HepG2 (cell line): ENCODE results near the gene DDX11. TPM values are rescaled to one million over a fixed set of nuclear protein-coding genes. Genes with fewer than 3 reads are reported as not detected.

Source experiments
- ATAC-seq: fragments of 200-7000 bp; cut with Tn5 transposase; 3 replicates; pipeline ENCODE4 v1.9.1; 2020; ENCODE audit warnings: mild to moderate bottlenecking, moderate library complexity
- BruUV-seq: library from RNA; stranded (reverse); fragments of 400-500 nt; replicated peaks from 2 replicates; lab custom pipeline; 2021; lab: Mats Ljungman, UMichigan
- CTCF ChIA-PET: fragments of 300-600 bp; formaldehyde crosslinking; extraction: SDS; loops from one replicate; lab custom pipeline; 2021; ENCODE audit warnings: low total read pairs, inconsistent platforms, low intra/inter-chr PET ratio; lab: Yijun Ruan, JAX
- POLR2A ChIA-PET: fragments of 350-600 bp; sonication (Branson Sonifier 250); formaldehyde crosslinking; loops from one replicate; lab custom pipeline; 2020; ENCODE audit warnings: antibody characterized with exemption, inconsistent platforms; lab: Yijun Ruan, JAX
- DNase-seq: peaks from one replicate; pipeline ENCODE4 v3.0.0-alpha.2; 2015; ENCODE audit warnings: low spot score
- FAIRE-seq: peaks from 3 replicates; lab custom pipeline; 2011; peaks lifted over from hg19 to GRCh38; lab: Jason Lieb, UNC
- H2AFZ ChIP-seq: one replicate; pipeline ENCODE4 v1.6.1; 2011; ENCODE audit warnings: low read length, inconsistent platforms
- H3K27ac ChIP-seq: fragments of 300-600 bp; 3 replicates; pipeline ENCODE4 v1.8.0; 2011; ENCODE audit warnings: mixed run types, mild to moderate bottlenecking, mixed read lengths, low read length, inconsistent platforms; ENCODE audit not compliant: insufficient read depth; ENCODE audit errors: extremely low read length
- H3K27me3 ChIP-seq, 2 experiments: fragments of 200-600 bp in 1 of 2; 2 replicates in 1 of 2; 3 replicates in 1 of 2; pipeline versions ENCODE4 v1.6.0 to v1.8.0; 2011; ENCODE audit warnings: low read length in 2 of 2, mild to moderate bottlenecking in 2 of 2, moderate library complexity in 2 of 2, inconsistent platforms in 1 of 2; ENCODE audit not compliant: insufficient read depth in 2 of 2, control insufficient read depth in 1 of 2
- H3K36me3 ChIP-seq, 2 experiments: fragments of 200-600 bp in 1 of 2; replicated peaks in 1 of 2; 2 replicates in 1 of 2; 3 replicates in 1 of 2; pipeline versions ENCODE4 v1.5.1 to v1.8.0; 2011; ENCODE audit warnings: low read length in 2 of 2, inconsistent platforms in 1 of 2; ENCODE audit not compliant: insufficient read depth in 2 of 2, control insufficient read depth in 1 of 2
- H3K4me1 ChIP-seq: 2 replicates; pipeline ENCODE4 v1.5.1; 2012; ENCODE audit warnings: low read length, inconsistent platforms; ENCODE audit not compliant: insufficient read depth
- H3K4me2 ChIP-seq: 2 replicates; pipeline ENCODE4 v1.6.0; 2011; ENCODE audit warnings: low read depth, low read length, inconsistent platforms
- H3K4me3 ChIP-seq, 3 experiments: fragments of 200-600 bp in 1 of 3; sonication (generic), shearing (Covaris generic) in 1 of 3; replicated peaks in 1 of 3; 2 replicates each; pipeline ENCODE4 v1.5.1; 2011 to 2016; ENCODE audit warnings: low read length in 3 of 3, inconsistent platforms in 2 of 3, low read depth in 2 of 3, mild to moderate bottlenecking in 2 of 3, control low read depth in 1 of 3, mixed read lengths in 1 of 3; ENCODE audit not compliant: insufficient read depth in 1 of 3
- H3K79me2 ChIP-seq: one replicate; pipeline ENCODE4 v1.6.1; 2011; ENCODE audit warnings: low read length, inconsistent platforms; ENCODE audit not compliant: insufficient read depth
- H3K9ac ChIP-seq: 2 replicates; pipeline ENCODE4 v1.6.0; 2011; ENCODE audit warnings: mild to moderate bottlenecking, low read depth, low read length, inconsistent platforms; ENCODE audit not compliant: insufficient read depth
- H3K9me3 ChIP-seq: 2 replicates; pipeline ENCODE4 v1.5.1; 2012; ENCODE audit warnings: mild to moderate bottlenecking, low read length
- H4K20me1 ChIP-seq: 2 replicates; pipeline ENCODE4 v1.6.0; 2011; ENCODE audit warnings: inconsistent platforms, mild to moderate bottlenecking, low read length, moderate library complexity; ENCODE audit not compliant: insufficient read depth
- ASH2L ChIP-seq: fragments of 300-600, 200-600 bp; sonication (generic); IDR thresholded peaks from 2 replicates; pipeline ENCODE4 v1.7.0; 2017; ENCODE audit warnings: low read depth, mild to moderate bottlenecking, moderate library complexity, mixed read lengths, low read length; ENCODE audit not compliant: insufficient read length
- CHD4 ChIP-seq: fragments of 200-600 bp; sonication (generic); IDR thresholded peaks from 2 replicates; pipeline ENCODE4 v1.7.0; 2017; ENCODE audit warnings: mild to moderate bottlenecking, low read length, borderline replicate concordance
- KLF16 ChIP-seq, 2 experiments: sonication (generic) in 1 of 2; formaldehyde crosslinking in 1 of 2; IDR thresholded peaks; 2 replicates each; pipeline versions ENCODE4 v1.6.1 to v1.8.0; 2016 to 2023; ENCODE audit warnings: missing genetic modification reagents in 2 of 2, missing compliant biosample characterization in 1 of 2
- POLR2AphosphoS2 ChIP-seq: IDR thresholded peaks from 2 replicates; pipeline ENCODE4 v1.6.1; 2011; ENCODE audit warnings: low read depth, low read length, improper control_type of control experiment
- SRSF1 ChIP-seq: fragments of 200-400 bp; formaldehyde crosslinking; optimal IDR thresholded peaks from 2 replicates; pipeline ENCODE3; 2017; ENCODE audit warnings: mild to moderate bottlenecking, low read depth, low read length, moderate library complexity
- ZNF282 ChIP-seq: fragments of 450-650 bp; IDR thresholded peaks from 2 replicates; pipeline ENCODE4 v1.6.1; 2018; ENCODE audit not compliant: partially characterized antibody
- ZNF329 ChIP-seq: sonication (generic); formaldehyde crosslinking; IDR thresholded peaks from 2 replicates; pipeline ENCODE4 v1.9.0; 2021; ENCODE audit warnings: low read depth, mild to moderate bottlenecking, missing genetic modification reagents
- WGBS: methylation state at CpG from one replicate; pipeline ENCODE4 v1.1.6; 2017; ENCODE audit warnings: low lambda C conversion rate; 5-methylcytosine and 5-hydroxymethylcytosine counted together
- in situ Hi-C: cut with HindIII; loops from 2 replicates; pipeline ENCODE4 v1.10.0; 2017; ENCODE audit warnings: low pct_unique_long_range_greater_than_20kb; ENCODE audit not compliant: extremely low pct_ligation_motif_present
- intact Hi-C: fragments of 100-400 bp; cut with micrococcal nuclease; formaldehyde crosslinking; loops from one replicate; pipeline ENCODE4 v1.10.0; 2022; ENCODE audit not compliant: unreplicated experiment
- polyA plus RNA-seq, 8 experiments: library from polyadenylated mRNA; depleted of rRNA in 3 of 8; stranded (reverse) in 7 of 8; unstranded in 1 of 8; fragments of >200 nt; fragmentation: Illumina TruSeq in 4 of 8; extraction: Trizol in 4 of 8; gene quantifications; 2 replicates each; pipeline versions ENCODE4 v1.2.1 to v1.2.3, GENCODE V29; 2011 to 2016; ENCODE audit warnings: low read depth in 4 of 8, missing spikeins in 1 of 8, mixed read lengths in 1 of 8; ENCODE audit not compliant: insufficient read depth in 1 of 8
- total RNA-seq, 5 experiments: library from RNA; depleted of rRNA; stranded (reverse); fragments of >200 nt; fragmentation: Illumina TruSeq; extraction: Trizol; gene quantifications; 2 replicates each; pipeline ENCODE4 v1.2.3, GENCODE V29; 2016; ENCODE audit warnings: low read depth in 1 of 5
- TF ChIP-seq, protein P1 (sequence below): sonication (generic); formaldehyde crosslinking; IDR thresholded peaks from 2 replicates; pipeline ENCODE4 v1.4.0; 2020; ENCODE audit warnings: missing genetic modification reagents, borderline replicate concordance
- TF ChIP-seq, protein P2 (sequence below): sonication (generic); formaldehyde crosslinking; IDR thresholded peaks from 2 replicates; pipeline ENCODE4 v1.9.0; 2021; ENCODE audit warnings: missing genetic modification reagents, mild to moderate bottlenecking, borderline replicate concordance
- TF ChIP-seq, protein P3 (sequence below): sonication (generic); formaldehyde crosslinking; conservative IDR thresholded peaks from 2 replicates; pipeline ENCODE4 v1.8.0; 2022; ENCODE audit warnings: missing genetic modification reagents
- TF ChIP-seq, protein P4 (sequence below): sonication (generic); formaldehyde crosslinking; IDR thresholded peaks from 2 replicates; pipeline ENCODE4 v1.8.1; 2022; ENCODE audit warnings: low read depth, mild to moderate bottlenecking, missing genetic modification reagents

Gene DDX11
- total and polyA plus RNA-seq, 2 of the 13 experiments (the other 11 are each of a cell fraction or from before 2014, with no cell fraction given), result 23.9 to 40.8 TPM

DNA sequence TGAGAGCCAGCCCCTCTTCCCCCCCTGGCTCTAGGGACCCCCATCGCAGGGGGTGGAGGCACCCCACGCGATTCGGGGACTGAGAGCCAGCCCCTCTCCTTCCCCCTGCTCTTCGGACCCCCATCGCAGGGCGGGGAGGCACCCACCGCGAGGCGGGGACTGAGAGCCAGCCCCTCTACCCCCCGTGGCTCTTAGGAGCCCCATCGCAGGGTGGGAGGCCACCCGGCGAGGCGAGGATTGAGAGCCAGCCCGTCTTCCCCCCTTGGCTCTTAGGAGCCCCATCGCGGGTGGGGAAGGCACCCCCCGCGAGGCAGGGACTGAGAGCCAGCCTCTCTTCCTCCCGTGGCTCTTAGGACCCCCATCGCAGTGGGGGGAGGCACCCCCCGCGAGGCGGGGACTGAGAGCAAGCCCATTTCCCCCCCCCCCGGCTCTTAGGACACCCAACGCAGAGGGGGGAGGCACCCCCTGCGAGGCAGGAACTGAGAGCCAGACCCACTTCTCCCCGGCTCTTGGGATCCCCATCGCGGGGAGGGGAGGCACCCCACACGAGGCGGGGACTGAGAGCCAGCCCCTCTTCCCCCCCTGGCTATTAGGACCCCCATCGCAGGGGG, 45.6 kb downstream of the DDX11 start (continued):
- TF ChIP-seq, protein P1, sequence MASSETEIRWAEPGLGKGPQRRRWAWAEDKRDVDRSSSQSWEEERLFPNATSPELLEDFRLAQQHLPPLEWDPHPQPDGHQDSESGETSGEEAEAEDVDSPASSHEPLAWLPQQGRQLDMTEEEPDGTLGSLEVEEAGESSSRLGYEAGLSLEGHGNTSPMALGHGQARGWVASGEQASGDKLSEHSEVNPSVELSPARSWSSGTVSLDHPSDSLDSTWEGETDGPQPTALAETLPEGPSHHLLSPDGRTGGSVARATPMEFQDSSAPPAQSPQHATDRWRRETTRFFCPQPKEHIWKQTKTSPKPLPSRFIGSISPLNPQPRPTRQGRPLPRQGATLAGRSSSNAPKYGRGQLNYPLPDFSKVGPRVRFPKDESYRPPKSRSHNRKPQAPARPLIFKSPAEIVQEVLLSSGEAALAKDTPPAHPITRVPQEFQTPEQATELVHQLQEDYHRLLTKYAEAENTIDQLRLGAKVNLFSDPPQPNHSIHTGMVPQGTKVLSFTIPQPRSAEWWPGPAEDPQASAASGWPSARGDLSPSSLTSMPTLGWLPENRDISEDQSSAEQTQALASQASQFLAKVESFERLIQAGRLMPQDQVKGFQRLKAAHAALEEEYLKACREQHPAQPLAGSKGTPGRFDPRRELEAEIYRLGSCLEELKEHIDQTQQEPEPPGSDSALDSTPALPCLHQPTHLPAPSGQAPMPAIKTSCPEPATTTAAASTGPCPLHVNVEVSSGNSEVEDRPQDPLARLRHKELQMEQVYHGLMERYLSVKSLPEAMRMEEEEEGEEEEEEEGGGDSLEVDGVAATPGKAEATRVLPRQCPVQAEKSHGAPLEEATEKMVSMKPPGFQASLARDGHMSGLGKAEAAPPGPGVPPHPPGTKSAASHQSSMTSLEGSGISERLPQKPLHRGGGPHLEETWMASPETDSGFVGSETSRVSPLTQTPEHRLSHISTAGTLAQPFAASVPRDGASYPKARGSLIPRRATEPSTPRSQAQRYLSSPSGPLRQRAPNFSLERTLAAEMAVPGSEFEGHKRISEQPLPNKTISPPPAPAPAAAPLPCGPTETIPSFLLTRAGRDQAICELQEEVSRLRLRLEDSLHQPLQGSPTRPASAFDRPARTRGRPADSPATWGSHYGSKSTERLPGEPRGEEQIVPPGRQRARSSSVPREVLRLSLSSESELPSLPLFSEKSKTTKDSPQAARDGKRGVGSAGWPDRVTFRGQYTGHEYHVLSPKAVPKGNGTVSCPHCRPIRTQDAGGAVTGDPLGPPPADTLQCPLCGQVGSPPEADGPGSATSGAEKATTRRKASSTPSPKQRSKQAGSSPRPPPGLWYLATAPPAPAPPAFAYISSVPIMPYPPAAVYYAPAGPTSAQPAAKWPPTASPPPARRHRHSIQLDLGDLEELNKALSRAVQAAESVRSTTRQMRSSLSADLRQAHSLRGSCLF (CRISPR knock-in tag), result no peak
- TF ChIP-seq ZNF329 (CRISPR knock-in tag) (no peak), ASH2L (no peak), KLF16 (CRISPR knock-in tag; IDR thresholded peaks at IDR 0.05) (no peak), SRSF1 (no peak)

DNA sequence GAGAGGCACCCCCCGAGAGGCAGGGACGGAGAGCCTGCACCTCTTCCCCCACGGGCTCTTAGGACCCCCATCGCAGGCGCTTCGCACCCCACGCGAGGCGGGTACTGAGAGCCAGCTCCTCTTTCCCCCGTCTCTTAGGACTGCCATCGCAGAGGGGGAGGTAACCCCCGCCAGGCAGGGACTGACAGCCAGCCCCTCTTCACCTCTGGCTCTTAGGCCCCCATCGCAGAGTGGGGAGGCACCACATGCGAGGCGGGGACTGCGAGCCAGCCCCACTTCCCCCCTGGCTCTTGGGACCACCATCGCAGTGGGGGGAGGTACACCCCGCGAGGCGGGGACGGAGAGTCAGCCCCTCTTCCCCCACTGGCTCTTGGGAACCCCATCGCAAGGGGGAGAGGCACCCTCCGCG, 46.1 kb downstream of the DDX11 start:
- no peaks in the 10 kb centered on the region for H3K27me3 ChIP-seq
- no peaks in the 10 kb centered on the region for H3K36me3 ChIP-seq
- H3K4me3 ChIP-seq, result no peak overlapping the region
- in situ Hi-C loops (loop anchor here (10.0 kb wide), 1 partner anchor 115 kb away; no protein-coding TSS in a partner anchor), intact Hi-C loops (no loop called here)
- no peak overlapping the region for H2AFZ ChIP-seq
- ATAC-seq, result no peak
- no peak overlapping the region for H3K27ac ChIP-seq
- CTCF ChIA-PET, result no interaction called here
- POLR2A ChIA-PET, result no interaction called here
- no TSS peak for BruUV-seq
- H3K4me1 ChIP-seq, result peaks cover 12% of the 10 kb centered on the region; the same call in 1 of the 2 replicates
- H3K9ac ChIP-seq, result no peak overlapping the region
- H3K79me2 ChIP-seq, result no peaks in the 10 kb centered on the region
- no peak for FAIRE-seq
- no peak overlapping the region for H3K4me2 ChIP-seq
- 90% methylated on average over 6 of the region's 24 CpGs for WGBS
- H3K9me3 ChIP-seq, result no peaks in the 10 kb centered on the region
- H4K20me1 ChIP-seq, result no peaks in the 10 kb centered on the region
- no peak for DNase-seq
- TF ChIP-seq, protein P2, sequence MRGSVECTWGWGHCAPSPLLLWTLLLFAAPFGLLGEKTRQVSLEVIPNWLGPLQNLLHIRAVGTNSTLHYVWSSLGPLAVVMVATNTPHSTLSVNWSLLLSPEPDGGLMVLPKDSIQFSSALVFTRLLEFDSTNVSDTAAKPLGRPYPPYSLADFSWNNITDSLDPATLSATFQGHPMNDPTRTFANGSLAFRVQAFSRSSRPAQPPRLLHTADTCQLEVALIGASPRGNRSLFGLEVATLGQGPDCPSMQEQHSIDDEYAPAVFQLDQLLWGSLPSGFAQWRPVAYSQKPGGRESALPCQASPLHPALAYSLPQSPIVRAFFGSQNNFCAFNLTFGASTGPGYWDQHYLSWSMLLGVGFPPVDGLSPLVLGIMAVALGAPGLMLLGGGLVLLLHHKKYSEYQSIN, result no peak
- no peak for TF ChIP-seq POLR2AphosphoS2
- no peak for TF ChIP-seq CHD4
- TF ChIP-seq ZNF282, result no peak
- TF ChIP-seq, protein P3, sequence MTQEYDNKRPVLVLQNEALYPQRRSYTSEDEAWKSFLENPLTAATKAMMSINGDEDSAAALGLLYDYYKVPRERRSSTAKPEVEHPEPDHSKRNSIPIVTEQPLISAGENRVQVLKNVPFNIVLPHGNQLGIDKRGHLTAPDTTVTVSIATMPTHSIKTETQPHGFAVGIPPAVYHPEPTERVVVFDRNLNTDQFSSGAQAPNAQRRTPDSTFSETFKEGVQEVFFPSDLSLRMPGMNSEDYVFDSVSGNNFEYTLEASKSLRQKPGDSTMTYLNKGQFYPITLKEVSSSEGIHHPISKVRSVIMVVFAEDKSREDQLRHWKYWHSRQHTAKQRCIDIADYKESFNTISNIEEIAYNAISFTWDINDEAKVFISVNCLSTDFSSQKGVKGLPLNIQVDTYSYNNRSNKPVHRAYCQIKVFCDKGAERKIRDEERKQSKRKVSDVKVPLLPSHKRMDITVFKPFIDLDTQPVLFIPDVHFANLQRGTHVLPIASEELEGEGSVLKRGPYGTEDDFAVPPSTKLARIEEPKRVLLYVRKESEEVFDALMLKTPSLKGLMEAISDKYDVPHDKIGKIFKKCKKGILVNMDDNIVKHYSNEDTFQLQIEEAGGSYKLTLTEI (CRISPR knock-in tag), result no peak
- TF ChIP-seq, protein P4, sequence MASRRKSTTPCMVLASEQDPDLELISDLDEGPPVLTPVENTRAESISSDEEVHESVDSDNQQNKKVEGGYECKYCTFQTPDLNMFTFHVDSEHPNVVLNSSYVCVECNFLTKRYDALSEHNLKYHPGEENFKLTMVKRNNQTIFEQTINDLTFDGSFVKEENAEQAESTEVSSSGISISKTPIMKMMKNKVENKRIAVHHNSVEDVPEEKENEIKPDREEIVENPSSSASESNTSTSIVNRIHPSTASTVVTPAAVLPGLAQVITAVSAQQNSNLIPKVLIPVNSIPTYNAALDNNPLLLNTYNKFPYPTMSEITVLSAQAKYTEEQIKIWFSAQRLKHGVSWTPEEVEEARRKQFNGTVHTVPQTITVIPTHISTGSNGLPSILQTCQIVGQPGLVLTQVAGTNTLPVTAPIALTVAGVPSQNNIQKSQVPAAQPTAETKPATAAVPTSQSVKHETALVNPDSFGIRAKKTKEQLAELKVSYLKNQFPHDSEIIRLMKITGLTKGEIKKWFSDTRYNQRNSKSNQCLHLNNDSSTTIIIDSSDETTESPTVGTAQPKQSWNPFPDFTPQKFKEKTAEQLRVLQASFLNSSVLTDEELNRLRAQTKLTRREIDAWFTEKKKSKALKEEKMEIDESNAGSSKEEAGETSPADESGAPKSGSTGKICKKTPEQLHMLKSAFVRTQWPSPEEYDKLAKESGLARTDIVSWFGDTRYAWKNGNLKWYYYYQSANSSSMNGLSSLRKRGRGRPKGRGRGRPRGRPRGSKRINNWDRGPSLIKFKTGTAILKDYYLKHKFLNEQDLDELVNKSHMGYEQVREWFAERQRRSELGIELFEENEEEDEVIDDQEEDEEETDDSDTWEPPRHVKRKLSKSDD (CRISPR knock-in tag), result no peak
